Sigmoid colon (tissue), 4 donors: Measurements from ENCODE around the gene CAMTA1.

ENCODE experiments used
- POLR2AphosphoS5 ChIP-seq, 4 donors: sonication (generic); formaldehyde crosslinking; IDR thresholded peaks; one replicate each; pipeline ENCODE4 v1.6.1; 2017; ENCODE audit warnings: antibody characterized with exemption in 4 of 4
- TF ChIP-seq, protein P1 (sequence below), 4 experiments: fragments of 450-650 bp in 3 of 4; fragments of 200-600 bp in 1 of 4; IDR thresholded peaks; one replicate each; pipeline ENCODE4 v1.5.1; 2016 to 2019; ENCODE audit warnings: antibody characterized with exemption in 4 of 4, mild to moderate bottlenecking in 3 of 4, moderate library complexity in 2 of 4

DNA sequence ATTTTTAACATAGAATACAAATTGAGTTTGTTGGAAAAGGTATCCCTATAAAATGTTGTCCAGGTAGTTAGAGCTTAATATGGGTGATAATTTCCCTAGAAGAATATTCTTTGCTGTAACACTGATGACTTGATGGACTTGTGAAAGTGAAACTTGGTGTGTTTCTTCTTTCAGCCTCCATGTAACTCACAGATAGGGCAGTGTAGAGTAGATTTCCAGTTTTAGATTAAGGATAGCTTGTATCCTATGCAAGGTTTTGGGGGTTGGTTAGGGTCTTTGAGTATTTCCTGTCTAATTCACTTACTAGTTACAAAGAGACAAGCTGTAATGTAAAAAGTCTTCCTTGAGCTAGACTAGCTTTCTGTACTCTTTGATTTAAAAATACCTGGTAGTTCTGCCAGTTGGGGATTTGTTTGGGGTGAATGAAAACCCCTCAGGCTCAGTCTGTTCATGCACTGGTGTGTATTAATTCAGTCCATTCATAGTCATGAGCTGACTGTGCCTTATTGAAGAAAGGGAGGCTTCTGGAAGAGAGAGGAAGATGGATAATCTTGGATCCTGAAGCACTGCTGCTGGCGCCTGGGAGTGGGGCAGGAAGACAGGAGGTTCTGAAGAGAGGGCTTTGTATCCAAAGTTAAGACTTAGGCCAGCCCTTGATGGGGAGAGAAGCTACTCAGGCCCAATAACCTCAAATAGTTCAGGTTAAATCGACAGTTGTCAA is 83.6 kb downstream of the CAMTA1 start:
- TF ChIP-seq, protein P1, sequence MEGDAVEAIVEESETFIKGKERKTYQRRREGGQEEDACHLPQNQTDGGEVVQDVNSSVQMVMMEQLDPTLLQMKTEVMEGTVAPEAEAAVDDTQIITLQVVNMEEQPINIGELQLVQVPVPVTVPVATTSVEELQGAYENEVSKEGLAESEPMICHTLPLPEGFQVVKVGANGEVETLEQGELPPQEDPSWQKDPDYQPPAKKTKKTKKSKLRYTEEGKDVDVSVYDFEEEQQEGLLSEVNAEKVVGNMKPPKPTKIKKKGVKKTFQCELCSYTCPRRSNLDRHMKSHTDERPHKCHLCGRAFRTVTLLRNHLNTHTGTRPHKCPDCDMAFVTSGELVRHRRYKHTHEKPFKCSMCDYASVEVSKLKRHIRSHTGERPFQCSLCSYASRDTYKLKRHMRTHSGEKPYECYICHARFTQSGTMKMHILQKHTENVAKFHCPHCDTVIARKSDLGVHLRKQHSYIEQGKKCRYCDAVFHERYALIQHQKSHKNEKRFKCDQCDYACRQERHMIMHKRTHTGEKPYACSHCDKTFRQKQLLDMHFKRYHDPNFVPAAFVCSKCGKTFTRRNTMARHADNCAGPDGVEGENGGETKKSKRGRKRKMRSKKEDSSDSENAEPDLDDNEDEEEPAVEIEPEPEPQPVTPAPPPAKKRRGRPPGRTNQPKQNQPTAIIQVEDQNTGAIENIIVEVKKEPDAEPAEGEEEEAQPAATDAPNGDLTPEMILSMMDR (IDR thresholded peaks at IDR 0.05) = no peak
- no peak for TF ChIP-seq POLR2AphosphoS5 (IDR thresholded peaks at IDR 0.05)
